ENCODE measurements around the gene KLK4.

The KLK4 gene, protein sequence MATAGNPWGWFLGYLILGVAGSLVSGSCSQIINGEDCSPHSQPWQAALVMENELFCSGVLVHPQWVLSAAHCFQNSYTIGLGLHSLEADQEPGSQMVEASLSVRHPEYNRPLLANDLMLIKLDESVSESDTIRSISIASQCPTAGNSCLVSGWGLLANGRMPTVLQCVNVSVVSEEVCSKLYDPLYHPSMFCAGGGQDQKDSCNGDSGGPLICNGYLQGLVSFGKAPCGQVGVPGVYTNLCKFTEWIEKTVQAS

DNA sequence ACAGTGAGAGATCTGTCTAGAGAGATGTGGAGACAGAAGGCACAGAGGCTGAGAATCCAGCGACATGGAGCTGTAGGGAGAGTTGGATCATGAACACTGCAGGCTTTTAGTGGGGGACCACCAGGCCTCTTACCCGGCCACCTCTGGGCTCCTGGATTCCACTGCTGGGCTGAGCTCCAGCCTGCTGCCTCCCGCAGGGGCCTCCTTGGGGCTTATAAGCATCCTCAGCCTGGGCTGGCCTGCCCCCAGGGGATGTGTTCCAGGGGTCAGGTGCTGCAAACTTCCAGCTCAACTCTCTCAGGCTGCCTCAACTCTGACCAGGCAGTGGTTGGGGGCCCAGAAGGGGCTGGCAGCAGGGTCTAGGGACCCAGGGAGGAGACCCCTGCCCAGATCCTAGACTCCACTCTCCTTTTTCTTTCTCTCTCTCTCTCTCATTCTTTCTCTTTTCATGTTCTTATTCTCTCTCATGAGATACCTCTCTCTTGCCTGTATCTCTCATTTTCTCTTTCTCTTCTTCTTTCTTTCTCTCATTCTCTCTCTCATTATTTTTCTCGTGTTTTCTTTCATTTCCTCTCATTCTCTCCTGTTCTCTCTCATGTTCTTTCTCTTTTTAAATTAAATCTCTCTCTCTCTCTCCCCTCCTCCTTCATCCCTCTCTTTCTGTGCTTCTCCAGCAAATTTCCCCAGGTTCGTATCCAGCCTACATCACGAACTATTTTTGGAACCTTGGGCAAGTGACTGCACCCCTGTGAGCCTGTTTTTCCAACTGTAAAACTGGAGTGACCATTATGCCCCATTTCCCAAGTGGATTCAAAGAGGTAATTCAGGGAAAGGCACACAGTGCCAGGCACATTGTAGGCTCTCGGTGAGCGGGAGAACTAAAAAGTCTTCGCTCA lies at the start of gene KLK4:
TSS of gene KLK4 (minus strand) at position 190 of the 896 bp plus-strand sequence. CDS start 657 bp downstream, outside the sequence.
- no peak for DNase-seq

DNA sequence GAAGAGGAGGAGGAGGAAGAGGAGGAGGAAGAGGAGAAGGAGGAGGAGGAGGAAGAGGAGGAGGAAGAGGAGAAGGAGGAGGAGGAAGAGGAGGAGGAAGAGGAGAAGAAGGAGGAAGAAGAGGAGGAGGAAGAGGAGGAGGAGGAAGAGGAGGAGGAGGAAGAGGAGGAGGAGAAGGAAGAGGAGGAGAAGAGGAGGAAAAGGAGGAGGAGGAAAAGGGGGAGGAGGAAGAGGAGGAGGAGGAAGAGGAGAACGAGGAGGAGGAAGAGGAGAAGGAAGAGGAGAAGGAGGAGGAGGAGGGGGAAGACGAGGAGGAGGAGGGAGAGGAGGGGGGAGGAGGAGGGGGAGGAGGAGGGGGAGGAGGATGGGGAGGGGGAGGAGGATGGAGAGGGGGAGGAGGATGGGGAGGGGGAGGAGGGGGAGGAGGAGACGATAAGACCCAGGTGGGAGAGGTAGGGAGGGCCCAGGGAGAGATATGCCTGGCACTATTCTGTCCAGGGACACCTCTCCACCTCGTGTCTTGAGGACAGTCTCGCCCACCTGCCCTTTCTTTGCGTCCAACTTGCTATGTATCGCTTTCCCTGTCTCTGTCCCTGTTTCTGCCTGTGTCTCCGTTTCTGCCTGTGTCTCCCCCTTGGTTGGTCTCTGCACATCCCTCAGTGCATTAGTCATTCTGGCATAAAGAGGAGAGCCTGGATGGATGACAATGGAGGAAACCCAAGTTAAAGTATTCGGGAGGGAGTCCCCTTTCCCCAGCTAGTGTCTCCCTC lies 48.7 kb upstream of the KLK4 start:
- no peak for DNase-seq

DNA sequence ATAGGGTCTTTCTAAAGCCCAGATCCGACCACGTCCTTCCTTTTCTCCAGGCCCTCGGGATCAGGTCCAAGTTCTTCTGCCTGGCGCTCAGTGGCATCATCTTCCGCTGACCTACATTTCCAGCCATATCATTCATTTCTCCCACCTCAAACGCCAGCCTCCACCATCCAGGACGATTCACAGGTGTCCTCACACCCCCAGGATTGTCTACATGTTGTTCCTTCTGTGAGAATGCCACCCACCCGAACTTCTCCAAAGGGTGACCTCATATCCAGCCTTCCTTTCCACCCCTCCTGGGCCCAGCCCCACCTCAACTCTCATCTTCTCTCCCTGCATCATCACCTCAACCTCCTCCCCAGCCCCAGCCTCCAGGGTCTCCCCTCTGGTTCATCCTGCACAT lies 46.4 kb upstream of the KLK4 start:
- no peak for DNase-seq

DNA sequence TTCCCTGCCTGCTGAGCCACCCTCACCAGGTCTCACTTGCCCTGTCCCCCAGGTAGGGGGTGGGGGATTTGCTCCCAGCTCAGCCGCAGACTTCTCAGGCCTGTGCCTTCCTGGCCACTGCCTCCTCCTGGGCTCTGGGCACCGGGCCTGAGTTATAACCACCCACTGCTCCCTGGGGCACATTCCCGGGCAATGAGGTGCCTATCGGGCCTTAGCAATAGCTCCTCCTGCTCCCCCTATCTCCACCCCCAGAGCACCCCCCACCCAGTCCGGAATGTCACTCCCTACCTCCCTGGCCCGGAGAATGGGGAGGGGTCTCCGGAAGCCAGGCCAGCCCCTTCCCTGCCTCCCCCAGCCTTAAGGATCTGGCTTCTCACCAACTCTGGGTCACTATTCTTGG lies 41.7 kb upstream of the KLK4 start, which contains the start of gene KLK5:
TSS of gene KLK5 (minus strand) at position 129 of the 400 bp plus-strand sequence. CDS start 381 bp downstream, outside the sequence.
- no peak for DNase-seq

DNA sequence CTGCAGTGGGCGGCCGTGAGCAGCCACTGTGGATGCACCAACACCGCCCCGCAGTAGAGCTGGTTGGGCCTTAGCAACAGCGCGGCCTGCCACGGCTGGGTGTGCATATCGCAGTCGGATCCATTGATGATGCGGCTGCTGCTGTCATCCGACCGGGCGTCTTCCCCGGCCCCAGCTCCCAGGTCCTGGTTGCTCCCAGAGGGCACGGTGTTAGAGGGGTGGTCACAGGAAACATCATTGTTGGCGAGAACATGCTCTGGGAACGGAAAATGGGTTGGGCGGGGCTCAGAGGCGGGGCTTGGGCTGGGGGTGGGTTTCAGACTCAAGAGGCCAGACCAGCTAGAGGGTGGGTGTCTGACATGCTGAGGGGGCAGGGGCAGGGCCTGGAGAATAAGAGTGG lies 38.7 kb upstream of the KLK4 start:
- DNase-seq: no peak

DNA sequence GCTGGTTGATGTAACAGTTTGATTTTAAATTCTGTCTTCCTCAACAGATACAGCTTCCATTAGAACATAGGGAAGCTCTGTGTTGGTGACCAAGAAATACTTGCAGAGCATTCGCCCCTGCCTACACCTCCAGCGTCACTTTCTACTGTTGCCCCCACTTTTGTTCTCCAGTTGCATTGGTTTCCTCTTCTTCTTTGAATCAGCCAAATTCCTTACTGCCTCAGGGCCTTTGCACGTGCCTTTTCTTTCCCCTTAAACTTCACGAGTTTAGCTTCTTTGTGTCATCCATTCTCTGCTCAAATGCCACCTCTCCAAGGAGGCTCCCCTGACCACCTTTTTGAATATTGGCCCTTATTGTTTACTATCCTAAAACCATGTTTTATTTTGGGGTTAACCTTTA lies 35.9 kb upstream of the KLK4 start:
- DNase-seq: no peak

DNA sequence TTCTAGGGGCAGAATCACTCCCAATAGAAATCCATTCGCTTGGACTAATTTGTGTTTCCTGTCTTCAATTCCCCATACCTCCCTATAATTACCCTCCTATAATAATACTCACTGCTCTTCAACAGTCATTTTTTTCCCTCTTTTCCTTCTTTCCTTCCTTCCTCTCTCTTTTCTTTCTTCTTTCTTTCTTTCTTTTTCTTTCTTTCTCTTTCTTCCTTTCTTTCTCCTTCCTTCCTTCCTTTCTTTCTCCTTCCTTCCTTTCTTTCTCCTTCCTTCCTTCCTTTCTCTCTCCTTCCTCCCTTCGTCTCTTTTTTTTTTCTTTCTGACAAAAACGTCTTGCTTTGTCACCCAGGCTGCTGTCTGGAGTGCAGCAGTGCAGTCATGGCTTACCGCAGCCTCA lies 33.6 kb upstream of the KLK4 start:
- DNase-seq: no peak

DNA sequence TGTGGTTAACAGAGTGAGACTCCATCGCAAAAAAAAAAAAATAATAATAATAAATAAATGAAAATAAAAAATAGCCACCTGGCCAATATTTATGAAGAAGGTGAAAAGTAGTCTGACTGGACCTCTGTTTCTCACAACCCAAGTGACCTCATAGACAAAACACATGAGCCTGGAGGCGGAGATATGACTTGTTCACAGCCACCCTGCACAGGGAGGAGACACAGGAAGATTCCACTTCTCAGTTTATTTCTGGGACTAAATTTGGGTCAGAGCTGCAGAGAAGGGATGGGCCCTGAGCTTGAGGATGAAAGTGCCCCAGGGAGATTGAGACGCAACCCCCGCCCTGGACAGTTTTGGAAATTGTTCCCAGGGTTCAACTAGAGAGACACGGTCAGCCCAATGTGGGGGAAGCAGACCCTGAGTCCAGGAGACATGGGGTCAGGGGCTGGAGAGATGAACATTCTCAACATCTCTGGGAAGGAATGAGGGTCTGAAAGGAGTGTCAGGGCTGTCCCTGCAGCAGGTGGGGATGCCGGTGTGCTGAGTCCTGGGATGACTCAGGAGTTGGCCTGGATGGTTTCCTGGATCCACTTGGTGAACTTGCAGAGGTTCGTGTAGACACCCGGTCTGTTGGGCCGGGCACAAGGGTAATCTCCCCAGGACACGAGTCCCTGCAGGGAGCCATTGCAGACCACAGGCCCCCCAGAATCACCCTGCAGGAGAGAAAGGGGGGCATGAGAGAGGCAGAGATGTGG lies 32.1 kb upstream of the KLK4 start:
- DNase-seq: no peak

DNA sequence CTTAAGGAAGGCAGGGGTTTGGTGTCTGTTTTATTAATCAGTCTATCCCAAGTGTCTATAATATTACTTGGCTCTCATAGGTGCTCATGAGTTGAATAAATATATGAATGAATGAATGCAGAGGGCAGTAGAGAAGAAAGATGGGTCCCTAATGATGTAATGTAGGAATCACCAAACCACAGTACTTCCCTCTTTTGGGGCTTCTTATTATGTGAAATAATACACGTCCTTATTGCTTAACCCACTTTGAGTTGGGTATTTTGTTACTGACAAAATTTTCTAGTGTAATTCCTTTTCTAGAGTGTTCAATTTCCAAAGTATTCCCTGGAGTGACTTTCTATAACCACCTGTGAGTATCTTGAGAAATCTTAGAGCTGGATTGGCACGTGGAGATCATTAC lies 28.4 kb upstream of the KLK4 start:
- DNase-seq: no peak

DNA sequence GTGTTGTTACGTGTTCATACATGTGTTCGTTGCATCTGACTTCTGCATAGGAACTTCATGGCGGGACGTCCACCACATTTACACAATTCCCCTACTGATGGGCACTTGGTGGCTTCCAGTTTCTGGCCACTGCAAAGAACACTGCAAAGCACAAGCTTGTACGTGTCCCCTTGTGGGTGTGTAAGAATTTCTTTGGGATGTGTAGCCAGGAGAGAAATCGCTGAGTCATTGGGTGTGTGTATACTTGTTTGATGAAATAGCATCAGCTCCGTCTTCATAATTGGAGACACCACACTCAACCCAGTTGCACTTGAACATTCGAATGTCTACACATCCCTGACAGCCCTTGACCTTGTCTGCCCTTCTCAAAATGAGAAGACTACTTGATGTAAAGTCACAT lies 22.4 kb upstream of the KLK4 start:
- no peak for DNase-seq

DNA sequence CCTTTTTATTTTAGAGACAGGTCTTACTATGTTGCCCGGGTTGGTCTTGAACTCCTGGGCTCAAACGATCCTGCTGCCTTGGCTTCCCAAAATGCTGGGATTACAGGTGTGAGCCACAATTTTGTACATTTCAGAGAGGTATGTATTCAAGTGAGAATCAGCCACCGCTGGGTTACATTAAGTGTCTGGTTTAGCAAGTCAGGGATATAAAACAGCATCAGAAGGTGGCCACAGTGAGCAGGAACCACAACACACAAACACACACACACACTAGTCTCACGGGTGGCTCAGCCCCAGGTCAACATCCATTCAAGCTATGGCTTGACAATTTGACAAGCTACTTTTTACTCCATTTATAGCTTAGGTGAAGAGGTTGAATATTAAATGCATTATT lies 21.5 kb upstream of the KLK4 start:
- no peak for DNase-seq

DNA sequence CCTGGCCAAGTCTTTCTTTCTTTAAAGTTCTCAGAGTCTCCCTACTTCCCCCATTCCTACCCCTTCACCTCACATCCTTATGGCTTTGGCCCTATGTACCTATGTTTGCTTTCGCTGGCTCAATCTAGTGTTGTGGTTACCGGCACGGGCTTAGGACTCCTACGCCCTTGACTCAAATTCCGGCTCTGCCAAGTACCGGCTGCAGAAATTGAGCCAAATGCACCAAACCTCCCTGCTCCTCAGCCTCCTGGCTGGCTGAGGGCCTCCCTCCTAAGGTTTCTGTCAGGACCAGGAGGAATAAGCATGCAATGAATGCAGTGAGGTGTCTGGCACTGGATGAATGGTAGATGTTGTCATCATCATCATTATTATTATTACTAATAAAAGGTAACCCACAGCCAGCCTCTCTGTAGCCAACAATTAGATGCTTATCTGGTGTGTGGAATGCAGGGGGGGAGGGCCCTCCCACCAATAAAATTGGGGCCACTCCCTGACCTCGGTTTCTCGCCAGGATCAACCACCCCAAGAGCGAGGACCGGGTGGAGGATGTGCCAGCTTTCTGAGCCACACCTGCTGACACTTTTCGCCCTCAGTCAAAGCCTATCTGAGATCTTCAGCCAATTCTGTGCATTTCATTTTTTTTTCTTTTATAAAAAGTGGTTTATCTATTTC lies 21.0 kb upstream of the KLK4 start:
- DNase-seq: no peak

DNA sequence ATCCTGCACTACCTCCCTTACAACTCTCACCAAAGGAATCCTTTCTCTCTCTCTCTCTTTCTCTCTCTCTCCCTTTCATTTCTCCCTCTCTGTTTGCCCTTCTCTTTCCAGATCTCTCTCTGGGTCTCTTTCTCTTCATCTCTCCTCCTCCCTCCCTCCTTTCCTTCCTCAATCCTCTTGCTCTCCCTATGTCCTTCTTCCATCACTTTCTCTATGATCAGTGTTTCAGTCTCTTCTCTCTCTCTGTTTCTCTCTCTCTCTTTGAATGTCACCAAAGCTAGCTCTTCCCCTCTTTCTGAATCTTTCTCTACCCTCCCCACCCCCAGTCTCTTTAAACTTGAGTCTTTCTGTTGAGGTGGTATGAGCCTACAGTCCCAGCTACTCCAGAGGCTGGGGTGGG lies 19.8 kb upstream of the KLK4 start:
- DNase-seq: no peak

DNA sequence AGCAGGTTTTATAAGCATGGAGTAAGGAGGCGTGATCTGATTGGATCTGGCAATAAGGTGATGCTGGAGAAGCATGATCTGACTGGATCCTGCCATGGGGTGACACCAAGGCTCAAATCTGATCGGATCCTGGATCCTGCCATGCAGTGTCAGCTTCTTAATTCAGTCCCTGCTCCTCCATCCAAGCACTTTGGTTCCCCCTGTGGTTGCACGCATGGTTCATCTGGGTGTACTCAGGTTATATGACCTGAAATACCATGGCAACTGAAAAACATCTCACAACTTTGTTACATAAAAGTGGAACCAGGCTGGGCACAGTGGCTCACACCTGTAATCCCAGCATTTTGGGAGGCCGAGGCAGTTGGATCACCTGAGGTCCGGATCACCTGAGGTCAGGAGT lies 17.6 kb upstream of the KLK4 start:
- no peak for DNase-seq

DNA sequence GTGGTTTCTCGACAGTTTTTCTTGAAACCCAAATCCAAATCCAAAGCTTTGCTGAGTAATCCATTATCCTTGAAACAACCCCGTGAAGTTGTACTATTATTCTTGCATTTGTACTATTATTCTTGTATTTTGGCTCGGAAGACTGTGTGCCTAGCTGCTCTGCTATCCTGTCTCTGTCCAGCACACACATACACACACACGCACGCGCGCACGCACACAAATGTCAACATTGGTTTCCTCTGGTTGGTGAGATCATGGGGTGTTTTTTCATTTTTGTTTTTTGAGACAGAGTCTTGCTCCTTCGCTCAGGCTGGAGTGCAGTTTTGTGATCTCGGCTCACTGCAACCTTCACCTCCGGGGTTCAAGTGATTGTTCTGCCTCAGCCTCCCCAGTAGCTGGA lies 14.9 kb upstream of the KLK4 start:
- no peak for DNase-seq

DNA sequence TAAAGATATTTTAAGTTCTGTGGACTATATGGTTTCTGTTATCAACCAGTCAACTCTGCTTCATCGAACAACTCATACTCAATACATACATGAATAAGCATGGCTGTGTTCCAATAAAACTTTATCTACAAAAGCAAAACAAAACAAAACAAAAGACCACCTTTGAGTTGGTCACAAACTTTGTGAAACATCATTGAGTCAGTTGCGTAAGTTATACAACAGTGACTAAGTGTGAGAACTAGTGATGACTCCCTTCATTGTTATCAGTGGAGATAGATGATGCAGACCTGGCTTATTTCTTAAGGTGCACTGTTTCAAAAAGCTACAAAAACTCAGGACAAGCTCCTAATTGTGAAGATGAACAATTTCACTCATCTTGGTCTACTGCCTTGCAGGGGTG lies 14.5 kb upstream of the KLK4 start:
- DNase-seq: no peak

DNA sequence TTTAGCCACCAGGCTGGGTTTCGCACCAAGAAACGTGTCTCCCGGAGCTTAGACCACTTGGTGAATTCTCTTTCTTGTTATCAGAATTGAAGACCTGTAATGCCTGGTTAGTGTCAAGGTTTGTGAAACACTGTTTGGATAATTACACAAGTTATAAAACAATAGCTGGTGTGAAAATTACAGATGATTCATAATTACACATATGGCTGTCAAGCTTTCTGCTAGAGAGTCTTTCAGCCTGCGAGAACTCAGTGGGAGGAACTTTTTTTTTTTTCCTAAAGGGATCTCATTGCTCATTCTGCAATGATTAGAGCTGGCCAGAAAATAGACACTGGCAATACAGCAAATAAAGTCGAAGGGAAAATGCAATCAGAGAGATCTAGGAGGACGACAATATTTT lies 13.4 kb upstream of the KLK4 start:
- no peak for DNase-seq

DNA sequence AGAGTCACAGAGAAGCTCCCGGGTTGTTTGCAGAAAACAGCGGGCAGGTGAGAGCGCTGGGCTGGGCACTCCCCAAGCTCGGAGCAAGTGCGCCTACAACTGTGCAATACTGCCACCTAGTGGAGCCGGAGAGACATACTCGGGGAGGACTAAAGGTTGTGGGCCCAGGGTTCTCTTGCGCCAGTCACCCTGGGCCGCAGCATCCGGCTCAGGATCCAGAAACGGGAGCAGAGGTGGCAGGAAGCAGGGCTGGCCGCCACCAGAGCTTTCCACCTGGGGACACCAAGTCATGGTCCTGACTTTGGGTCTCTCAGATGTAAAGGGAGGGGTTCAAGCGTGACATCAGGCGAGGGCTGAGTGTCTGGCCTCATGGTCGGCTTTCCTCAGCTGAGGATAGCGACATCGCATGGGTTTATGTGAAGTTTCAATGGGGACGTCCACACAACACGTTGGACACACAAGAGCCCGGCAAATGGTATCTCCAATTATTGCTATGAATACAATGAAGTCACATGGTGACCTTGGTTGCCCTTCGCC lies 11.2 kb upstream of the KLK4 start:
- peak; percentile 85 for DNase-seq

DNA sequence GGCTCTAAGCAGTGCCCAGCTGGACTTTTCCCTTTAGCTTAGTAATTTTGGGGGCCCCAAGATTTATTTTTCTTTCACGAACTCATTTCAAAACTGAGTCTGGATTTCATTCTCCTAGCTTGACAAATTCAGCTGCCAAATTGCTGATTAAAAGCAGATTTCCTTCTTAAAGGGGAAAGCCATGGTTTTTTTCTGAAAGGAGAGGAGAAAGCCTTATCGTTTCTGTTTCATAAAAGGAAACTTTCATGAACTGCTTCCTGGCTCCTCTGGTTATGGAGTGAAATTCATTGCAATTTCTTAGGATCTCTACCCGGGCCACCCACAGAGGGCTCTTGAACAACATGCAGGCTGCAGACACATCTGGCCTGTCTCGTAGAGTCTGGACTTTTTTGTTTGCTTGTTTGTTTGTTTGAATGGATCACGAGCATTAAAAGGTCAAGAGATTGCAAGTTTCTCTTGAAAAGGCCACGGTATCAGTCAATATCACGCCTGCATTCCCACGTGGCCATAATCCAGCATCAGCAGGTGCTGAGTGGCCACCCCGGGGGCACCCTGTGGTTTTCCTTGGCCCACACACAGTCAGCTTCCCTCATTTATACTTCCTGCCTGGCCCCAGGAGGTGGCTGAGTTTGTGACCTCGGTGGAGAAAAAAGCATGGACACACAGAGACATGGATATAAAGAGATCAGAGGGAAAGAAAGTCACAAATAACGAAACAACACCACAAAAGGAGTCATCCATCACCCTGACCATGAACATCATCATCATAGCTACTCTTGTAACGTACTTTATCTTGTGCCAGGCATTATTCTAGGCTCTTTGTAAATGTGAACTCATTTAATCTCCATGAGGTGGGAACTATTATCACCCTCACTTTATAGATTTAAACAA lies 10.5 kb upstream of the KLK4 start:
- no peak for DNase-seq

DNA sequence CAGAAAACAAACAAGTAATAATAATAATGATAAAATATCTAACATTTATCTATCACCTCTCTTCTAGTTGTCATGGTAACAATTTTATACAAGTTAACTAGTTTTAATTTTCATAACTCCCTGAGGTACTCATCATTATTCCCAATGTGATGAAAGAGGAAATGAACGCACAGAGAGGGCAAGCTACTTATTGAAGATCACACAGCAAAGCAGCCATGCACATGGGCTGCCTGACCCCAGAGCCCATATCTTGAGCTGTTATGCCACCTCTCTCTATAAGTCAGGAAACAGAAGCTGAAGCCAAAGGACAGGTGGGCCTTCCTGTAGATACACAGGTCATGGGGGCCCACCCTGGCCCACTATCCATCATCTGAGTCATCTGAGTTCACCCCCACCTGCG lies 4.9 kb upstream of the KLK4 start:
- DNase-seq: no peak
